WTC11 (cell line): ENCODE results near the gene GSDMA. TPM values are rescaled to one million over a fixed set of nuclear protein-coding genes. Genes with fewer than 3 reads are reported as not detected.

Experiments
- ATAC-seq: fragments of 200-7000 bp; cut with Tn5 transposase; 2 replicates; pipeline ENCODE4 v1.10.0; 2021; ENCODE audit warnings: mild to moderate bottlenecking, moderate library complexity
- CTCF ChIA-PET: fragments of 300-600 bp; sonication (Branson Sonifier 250); formaldehyde crosslinking; loops from one replicate; lab custom pipeline; 2021; ENCODE audit warnings: antibody characterized with exemption; lab: Charles Lee
- POLR2A ChIA-PET: fragments of 350-600 bp; sonication (Branson Sonifier 250); formaldehyde crosslinking; loops from one replicate; lab custom pipeline; 2021; ENCODE audit warnings: antibody characterized with exemption; lab: Charles Lee
- DNase-seq: peaks from one replicate; pipeline ENCODE4 v3.0.0; 2021; ENCODE audit warnings: low spot score
- H3K27ac Mint-ChIP-seq: 2 replicates; pipeline ENCODE4 v1.8.0; 2021; ENCODE audit warnings: mixed read lengths
- H3K27me3 Mint-ChIP-seq: 2 replicates; pipeline ENCODE4 v1.8.0; 2021; ENCODE audit warnings: low read depth, mild to moderate bottlenecking, moderate library complexity, mixed read lengths
- H3K36me3 Mint-ChIP-seq: 2 replicates; pipeline ENCODE4 v1.8.0; 2021; ENCODE audit warnings: mixed read lengths
- H3K4me1 Mint-ChIP-seq: 2 replicates; pipeline ENCODE4 v1.8.0; 2022; ENCODE audit warnings: mixed read lengths
- H3K4me3 Mint-ChIP-seq: 2 replicates; pipeline ENCODE4 v1.8.0; 2021; ENCODE audit warnings: mild to moderate bottlenecking, moderate library complexity, mixed read lengths
- H3K9me3 Mint-ChIP-seq: 2 replicates; pipeline ENCODE4 v1.8.0; 2021; ENCODE audit warnings: mixed read lengths
- CREM ChIP-seq: sonication (generic); formaldehyde crosslinking; IDR thresholded peaks from 2 replicates; pipeline ENCODE4 v1.8.1; 2022; ENCODE audit warnings: mild to moderate bottlenecking, missing genetic modification reagents, moderate library complexity
- CTCF ChIP-seq: fragments of 200-600 bp; IDR thresholded peaks from 2 replicates; pipeline ENCODE4 v1.8.0; 2022; ENCODE audit warnings: antibody characterized with exemption
- ERG ChIP-seq: fragments of 250-450 bp; sonication (Bioruptor Pico); IDR thresholded peaks from 2 replicates; pipeline ENCODE4 v1.8.0; 2021; ENCODE audit warnings: mild to moderate bottlenecking
- ETV6 ChIP-seq: sonication (generic); formaldehyde crosslinking; IDR thresholded peaks from 2 replicates; pipeline ENCODE4 v1.8.1; 2022; ENCODE audit warnings: mild to moderate bottlenecking, missing genetic modification reagents
- GTF2I ChIP-seq: fragments of 250-450 bp; sonication (Bioruptor Pico); conservative IDR thresholded peaks from 2 replicates; pipeline ENCODE4 v1.4.0; 2021; ENCODE audit warnings: mild to moderate bottlenecking
- IRF1 ChIP-seq: sonication (generic); formaldehyde crosslinking; IDR thresholded peaks from 2 replicates; pipeline ENCODE4 v1.8.0; 2023; ENCODE audit warnings: missing genetic modification reagents
- JAZF1 ChIP-seq: fragments of 250-450 bp; sonication (Bioruptor Pico); IDR thresholded peaks from 2 replicates; pipeline ENCODE4 v1.9.0; 2021; ENCODE audit warnings: moderate library complexity, mild to moderate bottlenecking, inconsistent platforms
- PRDM15 ChIP-seq: sonication (generic); formaldehyde crosslinking; IDR thresholded peaks from 2 replicates; pipeline ENCODE4 v1.8.0; 2022; ENCODE audit warnings: missing genetic modification reagents
- PREB ChIP-seq: sonication (generic); formaldehyde crosslinking; IDR thresholded peaks from 2 replicates; pipeline ENCODE4 v1.8.1; 2022; ENCODE audit warnings: mild to moderate bottlenecking, missing genetic modification reagents, moderate library complexity, borderline replicate concordance
- RORB ChIP-seq: fragments of 250-450 bp; sonication (Bioruptor Pico); IDR thresholded peaks from 2 replicates; pipeline ENCODE4 v1.9.0; 2021; ENCODE audit warnings: mild to moderate bottlenecking
- TEAD4 ChIP-seq: sonication (generic); formaldehyde crosslinking; IDR thresholded peaks from 2 replicates; pipeline ENCODE4 v1.8.0; 2022; ENCODE audit warnings: mild to moderate bottlenecking, missing genetic modification reagents
- ZNF423 ChIP-seq: fragments of 250-450 bp; sonication (Bioruptor Pico); IDR thresholded peaks from 2 replicates; pipeline ENCODE4 v2.1.2; 2022; ENCODE audit warnings: mild to moderate bottlenecking, moderate library complexity
- ZNF425 ChIP-seq: fragments of 250-450 bp; sonication (Bioruptor Pico); conservative IDR thresholded peaks from 2 replicates; pipeline ENCODE4 v1.9.0; 2021; ENCODE audit warnings: mild to moderate bottlenecking
- ZNF532 ChIP-seq: fragments of 250-450 bp; sonication (Bioruptor Pico); IDR thresholded peaks from 2 replicates; pipeline ENCODE4 v1.9.0; 2021; ENCODE audit warnings: mild to moderate bottlenecking, borderline replicate concordance
- total RNA-seq: library from RNA; stranded (reverse); gene quantifications from 3 replicates; pipeline ENCODE4 v1.2.3, GENCODE V29; 2021

The GSDMA gene
- total RNA-seq, 1 experiment from 2014 or later: not detected

GRCh38 chr17:40025991-40026815, 63.4 kb downstream of the GSDMA start (continued):
- no peak for TF ChIP-seq PRDM15 (CRISPR knock-in tag)
- no peak for TF ChIP-seq ZNF423 (CRISPR knock-in tag)
- TF ChIP-seq CREM (CRISPR knock-in tag): no peak
- TF ChIP-seq ZNF532 (CRISPR knock-in tag): no peak
- no peak for TF ChIP-seq GTF2I (CRISPR knock-in tag)
- no peak for TF ChIP-seq TEAD4 (CRISPR knock-in tag)
- no peak for TF ChIP-seq PREB

- POLR2A ChIA-PET: interaction anchor here (1.0 to 1.2 kb wide), 2 partner anchors 14 to 49 kb away, joined by 3 read pairs; no protein-coding TSS in a partner anchor
- Mint-ChIP-seq H3K4me1 (no peaks in the 10 kb centered on the region), H3K36me3 (peaks cover 45% of the 10 kb centered on the region), H3K27me3 (no peaks in the 10 kb centered on the region), H3K27ac (no peak overlapping the region), H3K9me3 (no peaks in the 10 kb centered on the region), H3K4me3 (no peak overlapping the region)
- ATAC-seq (peak; percentile 99), DNase-seq (peak; percentile 93)
- CTCF ChIA-PET: interaction anchor here (0.5 to 5.0 kb wide), 42 partner anchors 8 to 348 kb away, joined by 3 to 128 read pairs (median 4); partner anchors contain the start of genes CSF3, MED24, NR1D1 and PSMD3
- TF ChIP-seq CTCF: peak; percentile 95
- TF ChIP-seq IRF1 (CRISPR knock-in tag): no peak
- TF ChIP-seq ZNF425 (CRISPR knock-in tag): no peak
- no peak for TF ChIP-seq ETV6 (CRISPR knock-in tag)
- no peak for TF ChIP-seq PREB
- no peak for TF ChIP-seq ERG
- no peak for TF ChIP-seq RORB (CRISPR knock-in tag)
- no peak for TF ChIP-seq JAZF1 (CRISPR knock-in tag)
Measured at GRCh38 chr17:40026816-40027613, 64.2 kb downstream of the GSDMA start.
